ENCODE data around the gene ZNF441.

The ZNF441 gene

GRCh38 chr19:11814700-11815035, 47.9 kb downstream of the ZNF441 start:
- TF ChIP-seq POLR2AphosphoS5 (IDR thresholded peaks at IDR 0.05; ENCODE audit: low read depth, low read length) = no peak
- TF ChIP-seq TAF1 (IDR thresholded peaks at IDR 0.05; ENCODE audit: borderline replicate concordance, insufficient read depth, low read length) = no peak
- no peak for TF ChIP-seq FOXP2 (optimal IDR thresholded peaks at IDR 0.05; ENCODE audit: borderline replicate concordance, extremely low read depth, extremely low read length, insufficient read depth)
- TF ChIP-seq REST (IDR thresholded peaks at IDR 0.05; ENCODE audit: insufficient read depth in 1 of 2, low read depth in 2 of 2, low read length in 2 of 2) = no peak
- TF ChIP-seq SIN3A (IDR thresholded peaks at IDR 0.05; ENCODE audit: borderline replicate concordance, insufficient read depth, low read length) = no peak

GRCh38 chr19:11821474-11822109, 54.8 kb downstream of the ZNF441 start:
- TF ChIP-seq SIN3A (IDR thresholded peaks at IDR 0.05; ENCODE audit: borderline replicate concordance, insufficient read depth, low read length) (no peak), FOXP2 (optimal IDR thresholded peaks at IDR 0.05; ENCODE audit: borderline replicate concordance, extremely low read depth, extremely low read length, insufficient read depth) (no peak), POLR2AphosphoS5 (IDR thresholded peaks at IDR 0.05; ENCODE audit: low read depth, low read length) (no peak), REST (IDR thresholded peaks at IDR 0.05; ENCODE audit: insufficient read depth in 1 of 2, low read depth in 2 of 2, low read length in 2 of 2) (no peak), TAF1 (IDR thresholded peaks at IDR 0.05; ENCODE audit: borderline replicate concordance, insufficient read depth, low read length) (no peak)

DNA sequence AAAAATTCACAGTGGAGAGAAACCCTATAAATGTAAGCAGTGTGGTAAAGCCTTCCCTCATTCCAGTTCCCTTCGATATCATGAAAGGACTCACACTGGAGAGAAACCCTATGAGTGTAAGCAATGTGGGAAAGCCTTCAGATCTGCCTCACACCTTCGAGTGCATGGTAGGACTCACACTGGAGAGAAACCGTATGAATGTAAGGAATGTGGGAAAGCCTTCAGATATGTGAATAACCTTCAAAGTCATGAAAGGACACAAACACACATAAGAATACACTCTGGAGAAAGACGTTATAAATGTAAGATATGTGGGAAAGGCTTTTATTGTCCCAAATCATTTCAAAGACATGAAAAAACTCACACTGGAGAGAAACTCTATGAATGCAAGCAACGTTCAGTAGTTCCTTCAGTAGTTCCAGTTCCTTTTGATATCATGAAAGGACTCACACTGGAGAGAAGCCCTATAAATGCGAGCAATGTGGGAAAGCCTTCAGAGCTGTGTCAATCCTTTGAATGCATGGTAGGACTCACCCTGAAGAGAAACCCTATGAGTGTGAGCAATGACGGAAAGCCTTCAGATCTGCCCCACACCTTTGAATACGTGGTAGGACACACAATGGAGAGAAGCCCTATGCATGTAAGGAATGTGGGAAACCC, 65.6 kb downstream of the ZNF441 start:
- TF ChIP-seq POLR2AphosphoS5 (IDR thresholded peaks at IDR 0.05; ENCODE audit: low read depth, low read length) = no peak
- TF ChIP-seq REST (IDR thresholded peaks at IDR 0.05; ENCODE audit: insufficient read depth in 1 of 2, low read depth in 2 of 2, low read length in 2 of 2) = no peak
- TF ChIP-seq TAF1 (IDR thresholded peaks at IDR 0.05; ENCODE audit: borderline replicate concordance, insufficient read depth, low read length) = no peak
- TF ChIP-seq SIN3A (IDR thresholded peaks at IDR 0.05; ENCODE audit: borderline replicate concordance, insufficient read depth, low read length) = no peak
- no peak for TF ChIP-seq FOXP2 (optimal IDR thresholded peaks at IDR 0.05; ENCODE audit: borderline replicate concordance, extremely low read depth, extremely low read length, insufficient read depth)

- no peak for TF ChIP-seq POLR2AphosphoS5 (IDR thresholded peaks at IDR 0.05; ENCODE audit: low read depth, low read length)
- TF ChIP-seq FOXP2 (optimal IDR thresholded peaks at IDR 0.05; ENCODE audit: borderline replicate concordance, extremely low read depth, extremely low read length, insufficient read depth) = no peak
- no peak for TF ChIP-seq REST (IDR thresholded peaks at IDR 0.05; ENCODE audit: insufficient read depth in 1 of 2, low read depth in 2 of 2, low read length in 2 of 2)
- TF ChIP-seq TAF1 (IDR thresholded peaks at IDR 0.05; ENCODE audit: borderline replicate concordance, insufficient read depth, low read length) = no peak
- no peak for TF ChIP-seq SIN3A (IDR thresholded peaks at IDR 0.05; ENCODE audit: borderline replicate concordance, insufficient read depth, low read length)
Observed at GRCh38 chr19:11833541-11833940, 66.7 kb downstream of the ZNF441 start.
